AG08396 (cell line): ENCODE data around the gene TYMS.
"Not testable (repeated sequence)": the region's sequence is repeated elsewhere in the genome, so short reads cannot be mapped to it uniquely, and the experiment has no call there.

Experiments
- DNase-seq: peaks from one replicate; pipeline ENCODE4 v3.0.0; 2012; ENCODE audit warnings: low spot score, mixed read lengths

TYMS gene

GRCh38 chr18:678482-679182, 21.2 kb downstream of the TYMS start:
- no peak for DNase-seq

GRCh38 chr18:679516-679915, 22.1 kb downstream of the TYMS start:
- DNase-seq, result no peak

- DNase-seq, result no peak
Measured at GRCh38 chr18:680392-680791, 22.9 kb downstream of the TYMS start.

DNA sequence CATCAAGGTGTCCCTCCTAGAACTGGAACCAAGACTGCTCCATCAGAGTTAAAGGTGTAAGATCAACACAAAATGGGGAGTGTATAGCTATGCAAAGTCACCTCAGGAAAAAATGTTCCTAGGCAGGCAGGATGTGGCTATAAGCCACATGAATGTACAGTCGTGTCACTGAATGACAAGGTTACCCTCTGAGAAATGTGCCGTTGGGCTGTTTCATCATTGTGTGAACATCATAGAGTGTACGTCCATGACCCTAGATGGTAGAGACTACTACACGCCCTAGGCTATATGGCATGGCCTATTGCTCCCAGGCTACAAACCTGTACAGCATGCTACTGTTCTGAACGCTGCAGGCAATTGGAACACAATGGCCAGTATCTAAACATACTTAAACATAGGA, 24.5 kb downstream of the TYMS start:
- DNase-seq, result no peak

DNA sequence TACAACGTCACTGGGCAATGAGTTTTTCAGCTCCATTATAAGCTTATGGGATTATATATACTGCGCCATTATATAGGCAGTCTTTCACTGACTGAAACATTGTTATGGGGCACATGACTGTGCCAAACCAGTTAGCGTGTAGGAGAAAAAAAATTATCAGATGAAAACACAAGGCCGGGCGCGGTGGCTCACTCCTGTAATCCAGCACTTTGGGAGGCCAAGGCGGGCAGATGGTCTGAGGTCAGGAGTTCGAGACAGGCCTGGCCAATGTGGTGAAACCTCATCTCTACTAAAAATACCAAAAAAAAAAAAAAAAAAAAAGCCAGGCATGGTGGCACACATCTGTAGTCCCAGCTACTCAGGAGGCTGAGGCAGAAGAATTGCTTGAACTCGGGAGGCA, 25.0 kb downstream of the TYMS start:
- not testable (repeated sequence) for DNase-seq

DNA sequence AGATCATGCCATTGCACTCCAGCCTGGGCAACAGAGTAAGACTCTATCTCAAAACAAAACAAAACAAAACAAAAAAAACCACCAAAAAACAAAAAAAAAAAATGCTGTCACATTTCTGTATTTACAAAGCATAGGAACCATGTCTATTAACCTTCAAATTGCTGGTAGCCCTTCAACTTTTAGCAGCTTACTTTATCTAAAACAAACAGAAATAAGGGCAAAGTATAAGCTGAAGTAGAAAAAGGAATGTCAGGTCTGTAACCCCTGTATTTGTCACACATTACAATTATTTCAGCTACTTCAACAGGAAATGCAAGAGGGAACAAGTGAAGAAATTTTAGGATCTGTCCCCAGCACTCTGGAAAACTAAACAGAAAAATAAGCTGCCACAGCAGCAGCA, 25.4 kb downstream of the TYMS start:
- no peak for DNase-seq

DNA sequence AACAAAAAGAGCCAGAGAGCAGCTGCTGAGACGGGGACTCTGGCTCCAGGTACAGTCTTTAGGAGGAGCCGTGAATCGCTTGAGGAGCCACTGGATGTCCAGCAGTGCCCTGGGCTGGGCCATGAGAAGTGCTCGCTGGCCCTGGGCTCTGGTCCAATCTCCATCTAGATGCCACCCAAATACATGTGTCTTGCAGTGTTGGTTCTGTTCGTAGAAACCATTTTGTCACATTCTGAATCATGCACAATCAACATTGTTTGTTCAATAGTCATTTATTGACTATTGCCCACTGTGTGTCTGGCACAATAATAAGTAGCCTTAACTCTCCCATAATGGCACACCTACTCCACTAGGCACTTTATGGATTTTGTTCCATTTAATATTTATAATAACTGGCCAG, 26.1 kb downstream of the TYMS start:
- DNase-seq, result no peak

- DNase-seq, result no peak
Measured at GRCh38 chr18:685438-685837, 28.0 kb downstream of the TYMS start.

DNA sequence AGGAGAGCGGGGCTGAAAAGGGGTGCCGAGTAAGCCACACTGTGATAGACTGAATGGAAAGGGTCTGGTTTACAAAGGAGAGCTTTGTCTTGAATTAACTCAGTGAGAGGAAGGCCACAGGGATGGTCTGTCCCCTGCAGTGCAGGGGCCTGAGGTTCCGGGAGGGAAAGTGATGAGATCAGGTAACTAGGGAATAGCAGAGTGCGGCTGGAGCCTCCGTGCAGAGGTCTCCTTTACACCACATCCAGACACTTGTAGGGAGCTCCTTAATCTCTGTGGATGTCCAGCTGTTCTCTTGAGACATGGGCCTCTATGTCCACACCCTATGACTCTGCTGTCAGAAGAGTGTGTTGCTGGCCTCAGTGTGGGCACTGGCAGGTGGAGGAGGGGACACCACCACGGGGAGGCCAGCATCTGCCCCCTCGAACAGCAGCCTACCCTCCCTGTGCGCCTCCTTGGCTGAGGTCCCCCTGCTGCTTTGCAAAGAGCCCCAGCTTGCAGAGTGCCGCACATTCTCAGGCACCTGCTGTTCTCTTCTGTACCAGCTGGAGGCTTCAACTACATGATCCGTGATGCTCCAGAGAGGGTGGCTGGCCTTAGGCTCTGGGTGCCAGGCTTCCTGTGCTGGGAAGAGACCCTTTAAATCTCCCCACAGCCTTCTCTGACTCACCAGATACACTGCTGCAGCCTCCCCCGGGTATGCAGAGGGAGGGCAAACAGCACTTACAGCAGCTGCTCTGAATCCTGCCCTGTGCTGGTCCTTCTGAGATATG, 29.1 kb downstream of the TYMS start:
- no peak for DNase-seq

DNA sequence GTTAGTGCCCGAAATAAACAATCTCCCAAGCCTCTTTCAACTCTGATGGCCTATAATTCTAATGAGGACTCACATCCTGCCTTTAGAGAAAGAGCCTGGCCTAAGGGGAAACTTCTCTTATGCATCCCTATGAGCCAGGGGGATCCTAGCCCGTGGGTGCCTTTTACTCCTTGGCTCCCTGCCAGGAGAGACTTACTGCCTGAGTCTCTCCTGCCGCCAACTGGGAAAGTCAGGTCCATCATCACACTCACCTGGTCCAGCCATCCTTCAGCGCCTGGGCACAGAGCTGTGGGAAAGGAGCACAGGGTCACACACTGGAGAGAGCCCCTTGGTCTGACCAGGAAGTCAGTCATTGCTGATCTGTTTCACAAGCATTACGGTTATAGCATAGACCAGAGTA, 30.9 kb downstream of the TYMS start:
- DNase-seq, result no peak

DNA sequence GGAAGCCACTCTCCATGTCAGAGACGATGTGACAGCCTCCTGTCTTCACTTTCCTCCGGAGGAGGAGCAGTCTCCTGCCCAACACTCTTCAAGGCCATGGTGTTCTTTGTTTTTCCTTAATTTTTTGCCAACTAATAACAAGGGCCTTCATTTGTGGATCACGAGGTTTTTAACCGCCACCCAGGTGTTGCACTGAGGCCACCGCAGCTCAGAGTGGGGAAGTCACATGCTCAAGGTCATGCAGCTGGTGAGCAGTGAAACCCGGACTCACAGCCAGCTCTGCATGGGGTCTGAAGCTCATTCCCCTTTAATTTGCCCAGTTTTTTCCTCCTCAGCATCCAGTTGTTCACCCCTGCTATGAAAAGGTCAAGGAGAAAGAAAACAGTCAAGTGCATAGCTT, 35.4 kb downstream of the TYMS start:
- DNase-seq, result no peak

DNA sequence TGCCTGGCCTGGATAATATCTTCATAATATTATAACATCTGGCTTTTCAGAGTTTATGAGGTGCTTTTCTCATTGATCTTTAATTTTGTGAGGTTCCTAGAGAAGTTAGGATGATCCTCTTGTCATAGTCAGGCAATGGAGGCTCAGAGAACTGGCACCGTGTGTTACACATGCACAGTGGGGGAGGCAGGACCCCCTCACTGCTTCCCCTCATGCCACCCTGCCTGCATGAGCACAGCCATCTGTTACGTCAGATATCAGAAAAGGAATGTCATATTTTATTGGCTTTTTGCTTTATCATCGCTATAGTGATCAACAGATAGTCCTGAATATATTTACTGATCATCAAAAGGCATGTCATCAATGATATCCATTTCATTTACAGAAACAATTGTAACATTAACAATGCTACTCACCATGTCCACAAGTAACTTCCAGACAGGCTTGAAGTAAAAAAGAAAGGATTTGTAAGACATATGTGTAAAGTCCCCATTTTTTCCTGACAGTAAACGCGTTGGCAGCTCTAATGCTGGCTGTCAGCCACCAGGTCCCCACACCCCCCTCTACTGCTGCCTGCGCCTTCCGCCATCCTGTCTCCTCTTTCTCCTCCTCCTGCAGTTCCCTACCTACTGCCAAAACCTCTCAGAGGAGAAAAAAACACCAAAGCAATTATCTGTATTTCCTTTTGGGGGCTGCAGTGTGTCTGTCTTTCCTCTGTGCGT, 36.2 kb downstream of the TYMS start:
- DNase-seq, result no peak

GRCh38 chr18:697012-697411, 39.6 kb downstream of the TYMS start:
- DNase-seq, result no peak

- DNase-seq, result no peak
Measured at GRCh38 chr18:697800-698199, 40.3 kb downstream of the TYMS start.

- DNase-seq, result peak; percentile 65
Measured at GRCh38 chr18:703213-703967, 45.9 kb downstream of the TYMS start.

DNA sequence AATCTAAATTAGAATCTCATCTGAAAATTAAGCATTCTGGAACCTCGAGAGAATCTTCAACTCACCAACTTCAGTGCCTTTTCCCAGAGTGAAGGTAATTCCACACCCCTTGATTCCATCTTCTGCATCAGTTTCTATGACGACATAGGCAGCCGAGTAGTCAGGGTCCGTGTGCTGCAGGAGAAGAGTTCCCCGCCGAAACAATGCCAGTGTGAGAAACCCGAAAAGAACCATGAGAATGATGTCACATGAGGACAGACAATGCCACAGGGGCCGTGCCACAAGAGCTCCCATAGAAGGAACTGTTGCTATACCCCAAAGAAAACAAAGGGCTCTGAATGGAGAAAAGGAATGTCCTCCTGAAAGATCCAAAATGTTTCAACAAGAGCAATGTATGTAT, 49.0 kb downstream of the TYMS start:
- DNase-seq, result no peak

DNA sequence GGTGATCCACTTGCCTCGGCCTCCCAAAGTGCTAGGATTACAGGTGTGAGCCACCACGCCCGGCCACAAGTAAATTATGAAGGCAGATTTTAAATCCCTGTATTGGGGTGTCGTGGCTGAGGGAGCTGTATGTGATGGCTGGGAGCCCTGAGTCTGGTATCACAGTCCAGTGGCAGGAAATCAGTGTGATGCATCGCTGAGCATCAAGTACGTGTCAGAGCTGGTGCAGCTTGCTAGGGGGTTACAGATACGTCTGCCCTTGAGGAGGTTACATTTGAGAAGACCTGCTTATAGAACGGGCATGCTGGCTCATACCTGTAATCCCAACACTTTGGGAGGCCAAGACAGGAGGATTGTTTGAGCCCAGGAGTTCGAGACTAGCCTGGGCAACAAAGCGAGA, 50.6 kb downstream of the TYMS start:
- no peak for DNase-seq

DNA sequence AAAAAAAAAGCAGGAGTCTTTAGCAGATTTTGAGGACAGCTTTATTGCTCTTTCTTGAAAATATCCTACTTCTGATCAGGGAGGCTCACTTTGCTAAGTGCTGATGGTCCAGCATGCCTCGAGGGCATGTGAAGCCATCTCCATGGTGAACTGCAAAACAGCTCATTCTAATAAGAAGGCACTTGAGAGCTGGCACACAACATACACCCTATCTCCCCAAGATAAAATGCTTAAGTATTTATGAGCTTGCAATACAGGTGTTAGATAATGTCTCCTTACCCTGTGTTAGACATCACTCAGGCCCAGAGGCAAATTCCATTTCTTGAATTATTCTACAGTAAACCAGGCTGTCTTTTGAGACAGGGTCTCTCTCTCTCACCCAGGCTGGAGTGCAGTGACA, 52.3 kb downstream of the TYMS start:
- no peak for DNase-seq

DNA sequence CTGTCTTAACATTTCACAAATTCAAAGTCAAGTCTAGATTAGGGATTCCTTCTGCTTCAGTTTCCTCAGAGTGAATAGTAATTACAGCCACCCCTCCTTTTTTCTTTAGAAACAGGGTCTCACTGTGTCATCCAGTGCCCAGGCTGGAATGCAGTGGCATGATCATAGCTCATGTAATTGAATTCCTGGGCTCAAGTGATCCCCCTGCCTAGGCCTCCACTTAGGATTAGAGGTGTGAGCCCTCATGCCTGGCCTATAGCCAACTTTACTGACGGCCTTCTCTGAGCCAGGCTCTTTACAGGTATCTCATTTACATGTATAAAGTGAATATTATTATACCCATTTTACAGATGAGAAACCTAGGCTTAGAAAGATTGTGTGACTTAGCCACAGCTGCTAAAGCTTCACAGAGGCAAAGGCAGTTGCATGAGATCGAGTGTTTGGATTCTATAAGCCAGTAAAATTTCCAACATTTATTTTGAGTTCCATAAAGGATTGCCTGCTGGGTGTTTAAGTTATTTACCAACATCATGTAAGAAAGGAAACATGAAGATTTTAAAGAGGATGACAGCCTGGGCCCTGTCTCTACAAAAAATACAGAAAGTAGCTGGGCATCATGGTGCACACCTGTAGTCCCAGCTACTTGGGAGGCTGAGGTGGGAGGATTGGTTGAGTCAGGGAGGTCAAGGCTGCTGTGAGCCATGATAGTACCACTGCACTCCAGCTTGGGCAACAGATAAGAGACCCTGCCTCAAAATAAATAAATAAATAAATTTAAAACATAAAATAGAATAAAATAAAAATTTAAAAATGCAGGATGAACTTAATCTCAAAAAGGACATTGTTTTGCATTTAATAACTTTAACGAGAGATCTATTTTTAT, 53.2 kb downstream of the TYMS start:
- DNase-seq, result no peak

- no peak for DNase-seq
Measured at GRCh38 chr18:711310-711656, 53.8 kb downstream of the TYMS start.

DNA sequence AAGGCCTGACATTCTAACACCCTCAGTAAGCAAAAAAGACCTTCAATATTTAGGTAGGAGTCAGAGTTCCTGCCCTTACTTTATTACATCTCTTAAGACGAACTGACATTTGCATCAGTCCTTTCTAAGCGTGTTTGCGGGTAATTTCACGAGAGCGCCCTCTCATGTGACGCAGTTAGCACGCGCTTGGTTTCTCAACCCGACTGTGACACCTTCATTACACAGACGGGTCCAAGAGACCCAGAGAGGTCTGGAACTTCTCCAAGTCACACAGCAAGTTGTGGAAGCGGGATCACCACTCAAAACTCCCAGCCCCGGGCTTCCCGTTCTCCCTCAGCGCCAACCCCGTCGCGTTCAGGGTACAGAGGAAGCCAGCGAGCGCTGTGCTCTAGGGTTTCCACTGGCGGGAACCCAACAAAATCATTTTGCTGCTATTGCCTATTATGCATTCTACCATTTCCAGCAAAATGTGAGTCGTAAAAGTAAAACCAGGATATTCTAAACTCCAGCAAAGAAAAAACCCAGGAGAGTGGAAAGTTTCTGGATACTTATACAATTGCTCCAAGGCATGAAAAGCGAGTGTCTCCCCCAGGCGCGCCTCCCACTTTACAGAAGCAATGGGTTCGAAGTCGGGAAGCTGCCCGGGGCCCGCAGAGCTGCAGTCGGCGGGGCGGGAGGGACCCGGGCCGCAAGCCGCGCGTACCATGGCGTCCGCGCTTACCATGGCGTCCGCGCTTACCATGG, 54.4 kb downstream of the TYMS start:
- peak; percentile 77 for DNase-seq
